CD4-positive, alpha-beta T cell (primary cell): Measurements from ENCODE around the gene PF4V1. TPM values are rescaled to one million over a fixed set of nuclear protein-coding genes. Genes with fewer than 3 reads are reported as not detected.
"Not testable (repeated sequence)": the region's sequence is repeated elsewhere in the genome, so short reads cannot be mapped to it uniquely, and the experiment has no call there.

Experiments used
- ATAC-seq: fragments of 200-7000 bp; cut with Tn5 transposase; one replicate; pipeline ENCODE4 v1.10.0; 2022; ENCODE audit warnings: mild to moderate bottlenecking; ENCODE audit not compliant: poor library complexity
- CTCF ChIA-PET: fragments of 350-600 bp; sonication (Branson Sonifier 250); formaldehyde crosslinking; loops from one replicate; lab custom pipeline; 2021; ENCODE audit warnings: antibody characterized with exemption, inconsistent platforms; lab: Charles Lee
- POLR2A ChIA-PET: fragments of 350-600 bp; sonication (Branson Sonifier 250); formaldehyde crosslinking; loops from one replicate; lab custom pipeline; 2021; ENCODE audit warnings: antibody characterized with exemption, inconsistent platforms; lab: Charles Lee
- DNase-seq, 14 experiments: peaks; one replicate each; pipeline ENCODE4 v3.0.0-alpha.2; 2013 to 2020; ENCODE audit warnings: mixed read lengths in 2 of 14
- H3K27ac ChIP-seq, 2 donors: one replicate each; pipeline versions ENCODE4 v1.5.1 to v1.7.0; 2013; ENCODE audit warnings: low read length in 2 of 2, low read depth in 1 of 2, mild to moderate bottlenecking in 1 of 2
- H3K27me3 ChIP-seq, 2 experiments: 1 replicate in 1 of 2; 2 replicates in 1 of 2; pipeline versions ENCODE4 v1.6.1 to v1.7.0; 2013; ENCODE audit warnings: low read length in 2 of 2, control low read depth in 1 of 2, mild to moderate bottlenecking in 1 of 2, moderate library complexity in 1 of 2; ENCODE audit not compliant: insufficient read depth in 2 of 2, control insufficient read depth in 1 of 2
- H3K36me3 ChIP-seq: one replicate; pipeline ENCODE4 v1.6.1; 2013; ENCODE audit warnings: low read length, control low read depth; ENCODE audit not compliant: insufficient read depth
- H3K4me1 ChIP-seq: one replicate; pipeline ENCODE4 v1.6.1; 2013; ENCODE audit warnings: low read length, control low read depth; ENCODE audit not compliant: insufficient read depth
- H3K4me3 ChIP-seq: one replicate; pipeline ENCODE4 v1.5.1; 2013; ENCODE audit warnings: mild to moderate bottlenecking, low read length, moderate library complexity
- H3K9me3 ChIP-seq, 2 experiments: 1 replicate in 1 of 2; 2 replicates in 1 of 2; pipeline versions ENCODE4 v1.6.1 to v1.7.0; 2013; ENCODE audit warnings: low read length in 2 of 2, mild to moderate bottlenecking in 2 of 2, control low read depth in 1 of 2, moderate library complexity in 1 of 2; ENCODE audit not compliant: control insufficient read depth in 1 of 2, insufficient read depth in 1 of 2
- H3K27ac Mint-ChIP-seq: one replicate; pipeline ENCODE4 v1.8.0; 2020; ENCODE audit warnings: mixed read lengths
- H3K27me3 Mint-ChIP-seq: one replicate; pipeline ENCODE4 v1.8.0; 2021; ENCODE audit warnings: mixed read lengths
- H3K36me3 Mint-ChIP-seq: one replicate; pipeline ENCODE4 v1.8.0; 2021; ENCODE audit warnings: low read depth, mixed read lengths
- H3K4me1 Mint-ChIP-seq: one replicate; pipeline ENCODE4 v1.8.0; 2021; ENCODE audit warnings: low read depth, mixed read lengths
- H3K4me3 Mint-ChIP-seq: one replicate; pipeline ENCODE4 v1.8.0; 2020; ENCODE audit warnings: mild to moderate bottlenecking, mixed read lengths
- H3K9me3 Mint-ChIP-seq: one replicate; pipeline ENCODE4 v1.8.0; 2020; ENCODE audit warnings: mixed read lengths
- intact Hi-C, 2 experiments: fragments of 100-400 bp; cut with DNase I in 1 of 2; cut with micrococcal nuclease in 1 of 2; formaldehyde crosslinking; loops; one replicate each; pipeline versions ENCODE4 v1.15.1 to v1.9.0; 2023 to 2025; cut with DNase I, micrococcal nuclease
- total RNA-seq, 174 experiments: library from RNA in 2 of 174; stranded (reverse) in 2 of 174; gene quantifications; one replicate each; pipeline ENCODE4 v1.2.3 and lab custom pipeline; 2021 to 2026
- TF ChIP-seq, protein P1 (sequence below): fragments of 200-600 bp; IDR thresholded peaks from one replicate; pipeline ENCODE4 v1.8.0; 2022; ENCODE audit warnings: antibody characterized with exemption, mild to moderate bottlenecking

The PF4V1 gene
- total RNA-seq, 2 experiments from 2014 or later = not detected

DNA sequence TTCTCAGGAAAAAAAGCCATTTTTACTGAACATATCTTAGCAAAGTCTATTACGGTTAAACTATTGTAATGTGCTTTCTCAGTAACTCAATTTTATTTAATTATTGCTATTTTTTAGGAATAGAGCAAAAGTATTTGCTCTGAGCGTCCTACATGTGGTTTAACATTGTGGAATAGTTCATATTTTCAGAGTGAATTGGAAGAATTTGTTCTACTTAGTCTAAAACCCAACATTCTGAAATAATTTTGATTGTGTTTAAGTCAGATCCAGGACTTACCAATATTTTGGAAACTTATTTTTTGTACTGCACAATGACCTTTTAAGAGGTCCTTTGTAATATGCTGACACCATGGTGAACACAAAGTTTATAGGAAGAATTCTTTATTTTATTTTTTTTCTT is 43.3 kb downstream of the PF4V1 start:
- POLR2A ChIA-PET = no interaction called here
- Mint-ChIP-seq H3K27me3 (no peaks in the 10 kb centered on the region), H3K9me3 (peaks cover 3% of the 10 kb centered on the region), H3K27ac (no peak overlapping the region), H3K4me1 (no peaks in the 10 kb centered on the region), H3K36me3 (no peaks in the 10 kb centered on the region), H3K4me3 (no peak overlapping the region)
- H3K27me3 ChIP-seq = no peaks in the 10 kb centered on the region
- H3K9me3 ChIP-seq = no peaks in the 10 kb centered on the region
- no peak for DNase-seq
- H3K4me1 ChIP-seq = no peaks in the 10 kb centered on the region
- no peak overlapping the region for H3K27ac ChIP-seq
- no peak for ATAC-seq
- H3K36me3 ChIP-seq = no peaks in the 10 kb centered on the region
- intact Hi-C loops = no loop called here
- H3K4me3 ChIP-seq = no peak overlapping the region
- CTCF ChIA-PET = no interaction called here
- TF ChIP-seq, protein P1, sequence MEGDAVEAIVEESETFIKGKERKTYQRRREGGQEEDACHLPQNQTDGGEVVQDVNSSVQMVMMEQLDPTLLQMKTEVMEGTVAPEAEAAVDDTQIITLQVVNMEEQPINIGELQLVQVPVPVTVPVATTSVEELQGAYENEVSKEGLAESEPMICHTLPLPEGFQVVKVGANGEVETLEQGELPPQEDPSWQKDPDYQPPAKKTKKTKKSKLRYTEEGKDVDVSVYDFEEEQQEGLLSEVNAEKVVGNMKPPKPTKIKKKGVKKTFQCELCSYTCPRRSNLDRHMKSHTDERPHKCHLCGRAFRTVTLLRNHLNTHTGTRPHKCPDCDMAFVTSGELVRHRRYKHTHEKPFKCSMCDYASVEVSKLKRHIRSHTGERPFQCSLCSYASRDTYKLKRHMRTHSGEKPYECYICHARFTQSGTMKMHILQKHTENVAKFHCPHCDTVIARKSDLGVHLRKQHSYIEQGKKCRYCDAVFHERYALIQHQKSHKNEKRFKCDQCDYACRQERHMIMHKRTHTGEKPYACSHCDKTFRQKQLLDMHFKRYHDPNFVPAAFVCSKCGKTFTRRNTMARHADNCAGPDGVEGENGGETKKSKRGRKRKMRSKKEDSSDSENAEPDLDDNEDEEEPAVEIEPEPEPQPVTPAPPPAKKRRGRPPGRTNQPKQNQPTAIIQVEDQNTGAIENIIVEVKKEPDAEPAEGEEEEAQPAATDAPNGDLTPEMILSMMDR = no peak

DNA sequence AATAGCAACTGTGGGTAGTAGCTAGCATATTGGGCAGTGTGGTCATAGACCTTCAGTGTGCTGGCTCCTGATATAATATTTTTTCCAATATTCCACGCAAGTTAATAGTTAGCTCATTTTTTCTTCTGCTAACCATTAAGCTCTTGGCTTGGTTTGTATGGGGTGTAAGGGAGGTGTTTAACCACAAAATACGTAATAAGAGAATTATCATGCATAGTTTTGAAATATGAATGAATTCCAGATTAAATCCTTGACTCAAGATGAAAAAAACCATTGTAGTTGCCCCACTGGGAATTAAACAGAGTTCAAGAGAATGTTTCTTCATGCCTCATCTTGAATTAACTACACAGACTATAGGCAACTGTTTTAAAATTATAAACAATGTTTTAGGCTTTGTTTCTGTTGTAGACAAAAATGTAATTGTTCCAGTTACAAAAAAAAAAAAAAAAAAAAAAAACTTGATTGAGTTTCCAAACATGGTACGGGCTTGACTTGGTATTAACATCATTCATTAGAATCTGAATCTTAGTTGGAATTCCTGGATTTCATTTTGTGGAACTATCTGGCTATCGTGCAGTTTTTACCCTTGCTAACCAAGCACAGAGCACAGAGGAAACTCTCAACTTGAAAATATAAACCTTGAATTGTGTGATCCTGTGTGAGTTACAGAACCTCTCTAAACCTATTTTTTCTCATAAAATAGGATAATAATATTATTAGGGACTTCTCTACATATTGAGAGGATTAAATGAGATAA is 44.5 kb downstream of the PF4V1 start:
- peaks cover 3% of the 10 kb centered on the region for H3K9me3 Mint-ChIP-seq
- CTCF ChIA-PET = no interaction called here

DNA sequence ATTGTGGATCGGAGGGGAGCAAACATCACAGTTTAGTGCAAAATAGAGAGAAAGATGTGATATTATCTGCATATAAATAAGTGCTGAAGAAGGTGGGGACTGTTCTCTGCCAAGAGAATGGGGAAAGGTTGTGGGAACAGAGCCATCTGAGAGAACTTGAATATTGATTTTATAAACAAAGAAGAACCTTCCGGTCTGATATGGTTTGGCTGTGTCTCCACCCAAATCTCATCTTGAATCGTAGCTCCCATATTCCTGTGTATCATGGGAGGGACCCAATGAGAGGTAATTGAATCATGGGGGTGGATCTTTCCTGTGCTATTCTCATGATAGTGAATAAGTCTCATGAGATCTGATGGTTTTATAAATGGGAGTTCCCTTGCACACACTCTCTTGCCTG is 46.2 kb downstream of the PF4V1 start:
- H3K4me1 Mint-ChIP-seq, H3K36me3 ChIP-seq, H3K4me1 ChIP-seq, POLR2A ChIA-PET, H3K27me3 ChIP-seq, H3K27ac Mint-ChIP-seq, H3K9me3 Mint-ChIP-seq, H3K4me3 Mint-ChIP-seq, H3K36me3 Mint-ChIP-seq, H3K4me3 ChIP-seq, DNase-seq, CTCF ChIA-PET, ATAC-seq, intact Hi-C loops, H3K9me3 ChIP-seq, H3K27me3 Mint-ChIP-seq, H3K27ac ChIP-seq: not testable (repeated sequence)

More for the DNA sequence above, 44.5 kb downstream of the PF4V1 start:
- H3K4me1 Mint-ChIP-seq = no peaks in the 10 kb centered on the region
- H3K27ac Mint-ChIP-seq = no peak overlapping the region
- Histone ChIP-seq H3K4me1 (no peaks in the 10 kb centered on the region), H3K9me3 (no peaks in the 10 kb centered on the region), H3K4me3 (no peak overlapping the region), H3K27ac (no peak overlapping the region), H3K27me3 (no peaks in the 10 kb centered on the region), H3K36me3 (no peaks in the 10 kb centered on the region)
- DNase-seq (no peak), ATAC-seq (no peak)
- TF ChIP-seq, protein P1 = no peak
- H3K4me3 Mint-ChIP-seq = no peak overlapping the region
- POLR2A ChIA-PET = no interaction called here
- intact Hi-C loops = no loop called here
- no peaks in the 10 kb centered on the region for H3K27me3 Mint-ChIP-seq
- H3K36me3 Mint-ChIP-seq = no peaks in the 10 kb centered on the region

GRCh38 chr4:73901031-73901430 is 47.9 kb downstream of the PF4V1 start:
- no peaks in the 10 kb centered on the region for H3K27me3 Mint-ChIP-seq
- DNase-seq (no peak), ATAC-seq (no peak)
- intact Hi-C loops = no loop called here
- H3K4me3 Mint-ChIP-seq = no peak overlapping the region
- Histone ChIP-seq H3K9me3 (no peaks in the 10 kb centered on the region), H3K27ac (no peak overlapping the region), H3K27me3 (no peaks in the 10 kb centered on the region), H3K4me3 (no peak overlapping the region), H3K36me3 (no peaks in the 10 kb centered on the region), H3K4me1 (no peaks in the 10 kb centered on the region)
- H3K9me3 Mint-ChIP-seq = peaks cover 3% of the 10 kb centered on the region
- no peaks in the 10 kb centered on the region for H3K36me3 Mint-ChIP-seq
- no peaks in the 10 kb centered on the region for H3K4me1 Mint-ChIP-seq
- H3K27ac Mint-ChIP-seq = no peak overlapping the region
- CTCF ChIA-PET = no interaction called here
- POLR2A ChIA-PET = no interaction called here
- TF ChIP-seq, protein P1 = no peak
